Activated T-cell treated with anti-CD3 and anti-CD28 coated beads for 24 hours (primary cell): Measurements from ENCODE around the gene HS6ST1.

Experiments
- DNase-seq: peaks from one replicate; pipeline ENCODE4 v3.0.0-alpha.2; 2020; ENCODE audit warnings: low read depth

Gene HS6ST1

DNA sequence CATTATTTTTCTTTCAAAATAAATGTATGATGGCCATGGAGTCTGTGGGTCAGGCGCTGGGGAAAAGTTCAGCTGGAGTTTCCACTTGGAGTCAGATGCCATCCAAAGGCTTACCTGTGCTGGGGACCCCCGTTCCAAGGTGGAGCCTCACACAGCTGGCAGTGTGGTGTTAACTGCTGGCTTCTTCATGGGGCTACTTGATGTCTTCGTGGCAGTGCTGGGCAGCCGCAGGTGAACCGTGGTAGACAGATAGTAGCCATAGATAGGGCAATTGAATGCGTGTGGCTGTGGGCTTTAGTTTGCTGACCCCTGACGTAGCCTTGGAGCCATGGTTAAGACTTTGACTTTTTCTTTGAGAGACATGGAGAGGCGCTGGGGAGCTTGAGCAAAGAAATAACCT is 83.1 kb downstream of the HS6ST1 start:
- no peak for DNase-seq

- DNase-seq, result no peak
Observed at GRCh38 chr2:128234613-128235012, 84.1 kb downstream of the HS6ST1 start.

GRCh38 chr2:128233790-128234395 is 84.8 kb downstream of the HS6ST1 start:
- no peak for DNase-seq

GRCh38 chr2:128232965-128233789 is 85.5 kb downstream of the HS6ST1 start:
- peak; percentile 76 for DNase-seq

DNA sequence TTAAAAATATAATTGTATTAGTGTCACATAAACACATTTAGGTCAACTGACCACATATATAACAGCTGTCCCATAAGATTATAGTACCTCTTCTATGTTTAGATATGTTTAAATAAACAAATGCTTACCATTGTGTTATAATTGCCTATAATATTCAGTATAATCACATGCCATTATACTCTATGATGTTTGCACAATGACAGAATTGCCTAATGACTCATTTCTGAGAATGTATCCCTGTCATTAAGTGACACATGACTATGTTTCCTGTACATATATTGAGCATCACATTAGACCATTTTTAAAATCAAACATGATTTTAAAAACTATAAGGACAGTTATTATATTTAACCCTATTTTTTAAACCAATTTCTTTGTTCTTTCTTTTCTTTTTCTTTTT is 89.8 kb downstream of the HS6ST1 start:
- DNase-seq, result no peak

GRCh38 chr2:128227862-128228261 is 90.8 kb downstream of the HS6ST1 start:
- no peak for DNase-seq

DNA sequence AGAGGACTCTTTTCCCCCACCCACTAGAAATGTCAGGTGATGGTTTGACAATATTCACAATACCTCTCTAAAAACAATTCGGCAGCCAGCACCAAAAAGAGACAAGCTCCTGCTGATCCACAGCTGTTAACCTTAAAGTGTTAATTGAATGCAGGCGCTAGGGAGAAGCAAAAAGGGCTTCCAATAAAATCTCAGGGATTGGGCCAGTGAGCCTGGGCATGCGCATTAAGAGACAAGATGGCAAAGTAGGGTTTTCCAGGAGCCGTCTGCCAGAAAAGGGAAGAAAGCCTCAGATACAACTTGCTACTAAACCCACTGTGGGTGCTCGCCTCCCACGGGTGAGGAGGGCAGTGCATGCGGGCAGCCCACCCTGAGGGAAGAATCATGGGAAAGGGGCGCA is 98.8 kb downstream of the HS6ST1 start:
- DNase-seq, result no peak

- DNase-seq, result no peak
Observed at GRCh38 chr2:128217671-128218070, 101.0 kb downstream of the HS6ST1 start.

DNA sequence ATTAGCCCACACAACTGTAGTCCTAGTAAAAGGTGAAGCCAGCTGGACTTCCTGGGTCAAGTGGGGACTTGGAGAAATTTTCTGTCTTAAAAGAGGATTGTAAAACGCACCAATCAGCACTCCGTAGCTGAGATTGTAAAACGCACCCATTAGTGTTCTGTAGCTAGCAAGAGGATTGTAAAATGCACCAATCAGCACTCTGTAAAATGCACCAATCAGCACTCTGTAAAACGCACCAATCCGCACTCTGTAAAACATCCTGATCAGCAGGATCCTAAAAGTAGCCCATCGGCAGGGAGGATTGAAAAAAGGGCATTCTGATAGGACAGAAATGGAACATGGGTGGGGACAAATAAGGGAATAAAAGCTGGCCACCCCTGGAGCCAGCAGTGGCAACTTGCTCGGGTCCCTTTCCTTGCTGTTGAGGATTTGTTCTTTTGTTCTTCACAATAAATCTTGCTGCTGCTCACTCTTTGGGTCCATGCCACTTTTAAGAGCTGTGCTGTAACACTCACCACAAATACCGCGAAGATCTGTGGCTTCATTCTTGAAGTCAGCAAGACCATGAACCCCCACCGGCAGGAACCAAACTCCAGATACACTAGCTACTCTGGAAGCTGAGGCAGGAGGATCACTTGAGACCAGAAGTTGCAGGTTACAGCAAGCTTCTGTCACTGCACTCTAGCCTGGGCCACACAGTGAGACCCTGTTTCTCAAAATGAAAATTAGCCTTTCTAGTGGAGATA is 102.6 kb downstream of the HS6ST1 start:
- DNase-seq, result no peak
